HG03354 (cell line): Measurements from ENCODE around the gene ADCY3.

Experiments
- ATAC-seq: cut with Tn5 transposase; IDR thresholded peaks from one replicate; pipeline ENCODE4 v1.9.1; 2021; ENCODE audit warnings: mild to moderate bottlenecking; ENCODE audit not compliant: unreplicated experiment, poor library complexity, severe bottlenecking

Gene ADCY3

DNA sequence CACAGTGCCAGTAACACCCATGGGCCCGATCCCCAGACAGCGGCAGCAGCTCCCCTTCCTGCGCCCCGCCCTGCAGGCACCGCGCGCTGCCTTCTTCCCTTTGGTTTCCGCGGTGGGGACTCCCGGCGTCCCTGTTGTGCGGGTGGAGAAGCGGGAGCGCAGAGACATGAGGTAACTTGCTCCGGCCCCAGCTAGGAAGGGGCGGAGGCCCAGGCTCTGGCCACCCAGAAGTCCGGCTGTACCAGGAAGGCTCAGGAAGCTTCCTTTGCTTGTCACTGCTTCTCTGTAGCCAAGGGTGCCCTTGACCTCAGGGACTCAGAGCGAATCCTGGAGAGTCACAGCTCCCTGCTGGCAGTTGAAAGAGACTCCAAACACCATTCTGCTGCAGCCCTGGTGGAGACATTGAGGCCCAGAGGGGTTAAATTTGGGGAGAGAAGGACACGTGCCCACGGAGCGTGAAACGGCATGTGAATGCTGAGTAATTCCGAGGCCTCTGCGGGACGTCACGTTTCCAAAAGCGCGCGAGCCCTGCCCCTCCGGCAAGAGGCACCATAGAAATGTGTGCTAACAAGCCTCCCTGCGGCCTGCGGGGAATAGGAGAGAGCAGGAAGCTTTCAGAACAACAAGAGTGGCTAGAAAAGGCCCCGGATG lies 6.7 kb upstream of the ADCY3 start:
- ATAC-seq: no peak

DNA sequence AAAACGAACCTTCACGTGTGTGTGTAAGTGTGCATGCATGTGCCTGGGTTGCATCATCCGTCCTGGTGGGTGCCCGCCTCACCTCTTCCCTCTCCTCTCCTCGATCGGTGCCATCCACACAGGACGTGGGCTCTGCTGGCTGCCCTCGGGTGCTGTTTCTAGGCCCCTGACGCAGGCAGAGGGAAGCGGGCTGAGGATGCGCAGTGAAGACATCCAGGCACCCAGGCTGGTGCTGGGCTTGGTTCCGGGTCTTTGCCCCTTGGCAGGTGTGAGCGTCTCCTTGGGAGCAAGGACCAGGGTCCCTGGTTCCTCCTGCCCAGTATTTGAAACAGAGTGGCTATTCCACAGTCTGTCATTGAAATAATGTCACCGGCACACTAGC lies 6.2 kb upstream of the ADCY3 start:
- no peak for ATAC-seq

DNA sequence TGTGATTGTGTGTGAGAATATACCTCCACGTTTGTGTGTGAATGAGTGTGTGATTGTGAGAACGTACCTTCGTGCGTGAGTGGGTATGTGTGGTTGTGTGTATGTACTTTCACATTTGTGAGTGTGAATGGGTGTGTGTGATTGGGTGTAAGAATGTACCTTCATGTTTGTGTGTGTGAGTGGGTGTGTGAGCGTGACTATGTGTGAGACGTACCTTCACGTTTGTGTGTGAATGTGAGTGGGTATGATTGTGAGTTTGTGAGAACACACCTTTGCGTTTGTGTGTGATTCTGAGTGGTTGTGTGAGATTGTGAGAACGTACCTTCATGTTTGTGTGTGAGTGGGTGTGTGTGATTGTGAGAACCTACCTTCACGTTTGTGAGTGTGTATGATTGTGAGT lies 5.8 kb upstream of the ADCY3 start:
- ATAC-seq: no peak

DNA sequence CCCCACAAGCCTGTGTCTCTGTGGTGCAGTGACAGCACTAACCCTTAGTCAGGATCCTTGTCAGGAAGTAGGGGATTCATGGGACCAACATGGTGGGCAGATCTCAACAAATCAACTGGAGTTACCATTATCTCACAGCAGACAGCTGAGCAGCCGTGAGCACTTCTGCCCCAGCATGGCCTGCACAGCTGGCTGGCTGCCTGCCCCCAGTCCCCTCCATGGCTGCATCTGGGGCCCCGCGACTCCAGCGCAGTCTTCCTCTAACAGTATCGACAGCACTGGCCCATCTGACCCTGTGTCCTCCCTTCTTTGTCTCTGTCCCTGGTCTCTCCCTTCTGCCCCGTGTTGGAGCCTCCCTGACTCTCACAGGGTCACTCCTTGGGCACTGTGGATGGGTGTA lies 4.7 kb upstream of the ADCY3 start:
- ATAC-seq: no peak

DNA sequence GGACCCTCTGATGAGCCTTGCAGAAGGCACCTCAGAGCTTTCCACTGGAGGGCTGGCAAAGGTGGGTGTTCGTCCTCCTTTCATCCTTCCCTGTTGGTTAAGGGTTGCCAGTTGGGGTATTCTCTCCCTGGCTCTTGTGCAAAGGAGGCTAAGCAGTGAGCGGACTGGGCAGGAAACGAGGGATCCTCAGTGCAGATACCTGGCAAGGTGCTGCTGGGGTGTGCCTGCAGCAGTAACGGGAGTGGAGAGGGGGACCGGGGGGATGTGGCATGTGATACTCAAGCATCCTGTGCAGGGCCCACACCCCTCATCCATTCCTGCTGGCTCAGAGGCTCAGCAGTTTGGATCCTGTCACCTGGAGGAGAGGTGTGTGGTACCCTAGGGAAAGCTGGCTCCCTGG lies 4.2 kb upstream of the ADCY3 start:
- ATAC-seq: no peak

DNA sequence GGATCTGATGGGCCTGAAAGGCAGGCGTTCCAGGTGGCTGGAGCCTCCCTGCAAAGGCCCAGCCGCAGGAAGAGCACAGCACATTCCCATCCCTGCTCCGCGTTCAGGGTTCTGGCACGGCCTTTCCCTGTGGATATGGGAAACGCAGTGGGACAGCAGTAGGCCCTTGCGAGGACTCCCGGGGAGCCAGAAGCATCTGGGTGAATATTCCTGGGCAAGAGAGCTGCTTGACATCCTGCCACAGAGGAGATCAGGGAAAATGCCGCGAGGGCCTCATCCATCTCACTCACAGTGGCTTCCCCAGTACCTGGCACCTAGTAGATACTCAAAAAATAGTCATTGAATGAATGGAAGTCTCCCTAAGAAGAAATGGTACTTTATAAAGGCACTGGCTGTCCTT lies 3.1 kb upstream of the ADCY3 start:
- no peak for ATAC-seq

DNA sequence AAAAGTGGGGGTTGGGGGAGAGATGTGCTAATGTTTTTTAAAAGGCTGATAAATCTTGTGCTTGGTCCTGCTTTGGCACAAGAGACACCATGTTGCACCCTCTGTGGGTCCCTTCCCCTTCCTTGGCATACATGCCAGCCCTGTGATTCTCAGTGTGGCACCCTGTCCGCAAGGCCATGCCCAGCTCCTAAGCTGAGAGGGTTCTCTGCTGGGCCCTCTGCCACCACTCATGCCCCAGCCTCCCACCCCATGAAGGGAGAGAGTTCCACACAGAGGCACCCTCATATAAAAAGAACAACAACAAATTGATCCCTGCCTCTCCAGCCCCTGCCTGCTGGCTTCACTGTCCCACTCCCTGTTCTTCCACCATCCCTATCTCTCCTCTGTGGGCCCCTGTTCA lies 2.5 kb upstream of the ADCY3 start:
- ATAC-seq: no peak

DNA sequence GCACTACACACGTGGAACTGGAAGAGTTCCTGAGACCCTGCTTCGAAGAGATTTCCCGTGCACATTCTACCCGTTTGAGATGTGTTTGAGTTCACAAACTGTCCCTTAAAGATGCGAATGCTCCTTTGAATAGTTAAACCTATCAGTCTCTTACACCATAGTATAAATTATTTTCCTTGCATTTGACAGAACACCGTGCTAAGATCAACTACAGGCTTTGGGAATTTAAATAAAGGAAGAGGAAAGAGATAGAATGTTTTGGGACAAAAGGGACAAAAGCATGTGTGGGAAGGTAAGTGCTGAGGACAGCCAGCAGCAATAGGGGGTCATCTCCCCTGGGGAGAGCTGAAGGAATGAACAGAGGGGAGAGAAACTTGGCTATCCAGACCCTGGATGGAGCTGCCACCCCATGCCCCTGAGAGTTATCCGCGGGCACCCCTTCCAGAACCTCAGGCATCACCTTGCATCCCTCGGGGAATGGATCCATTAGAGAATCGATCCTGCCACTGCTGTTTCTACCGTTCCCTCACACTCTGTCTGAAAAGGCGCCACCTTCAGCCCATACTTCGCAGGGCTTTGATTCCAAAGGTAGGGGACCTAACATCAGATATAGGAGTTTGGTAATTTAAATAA lies 888 bp upstream of the ADCY3 start:
- ATAC-seq: no peak

DNA sequence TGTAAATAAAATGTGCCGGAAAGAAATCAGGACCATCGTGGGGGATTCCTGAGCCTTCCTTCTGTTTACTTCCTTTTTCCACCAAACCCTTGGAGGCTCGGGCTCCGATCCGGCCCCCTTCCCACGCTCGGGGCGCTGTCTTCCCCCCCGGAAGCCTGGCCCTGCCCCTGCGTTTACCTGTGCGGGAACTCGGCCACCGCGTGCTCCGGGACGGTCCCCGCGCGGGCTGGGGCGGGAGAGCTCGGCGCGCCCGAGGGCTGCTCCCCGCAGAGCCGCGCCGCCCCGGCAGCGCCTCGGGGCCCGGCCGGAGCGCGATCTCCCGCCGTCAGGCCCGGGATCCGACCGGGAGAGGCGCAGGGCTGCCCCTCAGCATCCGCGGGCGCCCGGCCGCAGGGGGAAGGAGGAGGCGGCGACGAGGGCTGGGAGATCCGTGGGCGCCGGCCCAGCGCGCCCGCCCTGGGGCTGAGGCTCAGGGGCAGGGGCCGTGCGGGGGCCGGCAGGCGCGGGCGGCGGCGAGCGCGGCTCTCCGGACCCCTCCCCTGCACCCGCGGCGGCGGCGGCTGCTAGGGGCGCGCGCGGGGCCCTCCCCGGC lies 435 bp downstream of the ADCY3 start:
- peak; percentile 31 for ATAC-seq

DNA sequence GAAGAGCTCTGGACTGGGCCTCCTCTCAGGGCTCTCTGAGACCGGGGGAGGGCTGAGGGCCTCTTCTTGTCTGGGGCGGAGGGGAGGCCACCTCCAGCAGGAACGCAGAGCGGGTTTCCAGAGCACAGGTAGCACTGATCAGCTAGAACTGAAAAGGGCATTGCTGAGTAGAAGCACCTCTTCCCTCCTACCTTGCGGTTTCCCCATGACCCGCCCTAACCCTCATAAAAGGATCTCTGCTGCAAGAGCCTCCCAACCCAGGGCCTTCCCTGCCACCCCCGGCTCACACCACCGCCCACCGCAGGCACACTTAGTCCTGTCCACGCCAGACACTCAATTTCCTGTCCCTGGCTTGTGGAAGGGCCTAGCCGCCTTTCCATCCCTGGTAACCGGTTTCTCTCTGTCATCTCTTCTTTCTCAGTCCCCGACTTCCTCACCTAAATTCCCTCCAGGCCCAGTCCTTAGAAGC lies 966 bp downstream of the ADCY3 start:
- peak; percentile 23 for ATAC-seq

DNA sequence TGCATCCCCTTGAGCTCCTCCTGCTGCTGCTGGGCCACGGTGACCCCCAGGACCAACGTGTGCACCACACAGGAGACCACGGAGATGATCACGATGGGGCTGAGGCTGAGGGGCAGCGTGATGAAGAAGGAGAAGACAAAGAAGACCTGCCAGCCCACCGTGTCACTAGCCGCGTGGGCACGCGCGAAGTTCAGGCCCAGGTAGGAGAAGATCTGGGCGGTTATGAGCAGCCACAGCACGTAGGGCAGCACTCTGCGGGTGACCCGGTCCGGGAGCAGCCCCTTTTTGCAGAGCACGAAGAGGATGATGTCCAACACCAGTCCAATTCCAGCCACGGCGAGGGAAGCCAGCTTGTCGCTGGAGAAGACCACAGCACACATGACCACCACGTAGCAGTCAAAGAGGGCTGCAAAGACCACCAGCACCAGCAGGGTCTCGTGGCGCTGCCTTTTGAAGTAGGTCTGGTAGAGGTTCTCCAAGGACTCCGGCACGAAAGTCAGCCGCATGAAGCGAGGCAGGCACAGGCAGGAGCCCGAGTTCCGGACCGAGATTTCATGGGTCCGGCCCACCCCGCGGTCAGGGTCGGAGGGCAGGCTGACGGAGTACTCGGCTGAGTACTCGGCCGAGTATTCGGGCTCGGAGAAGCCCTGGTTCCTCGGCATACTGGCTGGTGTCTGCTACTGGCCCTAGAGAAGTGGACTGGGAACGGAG lies 1.6 kb downstream of the ADCY3 start:
- no peak for ATAC-seq

DNA sequence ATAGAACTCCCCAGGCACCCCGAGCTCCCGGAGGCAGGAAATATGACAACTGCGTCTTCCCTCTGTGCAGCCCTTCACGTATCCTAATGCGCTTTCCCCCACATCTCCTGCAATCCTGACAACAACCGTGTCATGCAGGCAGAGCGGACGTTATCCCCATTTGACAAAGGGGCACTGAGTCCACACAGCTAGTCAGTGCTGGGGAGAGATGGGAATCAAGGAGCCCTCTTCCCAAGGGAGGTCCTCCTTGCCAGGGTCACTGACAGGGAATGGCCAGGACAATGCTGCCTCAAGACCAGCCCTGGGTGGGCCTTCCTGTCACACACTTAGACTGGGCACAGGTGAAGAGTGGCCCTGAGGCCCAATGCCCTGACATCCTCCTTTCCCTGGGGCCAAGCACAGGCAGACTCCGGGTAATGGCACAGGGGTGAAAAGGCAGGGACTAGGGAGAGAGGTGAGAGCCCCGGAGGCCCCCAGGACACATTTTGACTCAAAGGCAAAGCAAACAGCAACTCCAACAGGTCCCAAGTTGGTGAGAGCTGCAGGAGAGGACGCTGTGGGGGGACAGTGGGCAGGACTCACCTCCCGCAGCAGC lies 2.2 kb downstream of the ADCY3 start:
- ATAC-seq: no peak

DNA sequence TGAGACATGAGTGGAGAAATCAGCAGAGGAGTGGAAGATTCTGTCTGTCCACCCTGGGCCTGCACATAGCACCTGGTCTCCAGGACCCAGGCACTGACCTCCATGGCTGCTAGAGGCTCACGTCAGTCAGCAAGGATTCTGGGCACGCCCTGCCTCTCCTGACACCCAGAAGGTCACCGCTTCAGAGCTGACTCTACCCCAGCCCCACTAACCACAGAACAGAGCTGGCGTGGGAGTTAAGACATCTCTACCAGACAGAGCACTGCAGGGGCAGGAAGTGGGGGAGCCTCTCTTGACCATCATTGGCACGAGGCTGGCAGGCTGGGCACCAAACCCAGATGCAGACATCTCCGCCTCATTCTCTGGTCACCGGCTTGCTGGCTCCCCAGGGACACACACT lies 3.0 kb downstream of the ADCY3 start:
- ATAC-seq: no peak

DNA sequence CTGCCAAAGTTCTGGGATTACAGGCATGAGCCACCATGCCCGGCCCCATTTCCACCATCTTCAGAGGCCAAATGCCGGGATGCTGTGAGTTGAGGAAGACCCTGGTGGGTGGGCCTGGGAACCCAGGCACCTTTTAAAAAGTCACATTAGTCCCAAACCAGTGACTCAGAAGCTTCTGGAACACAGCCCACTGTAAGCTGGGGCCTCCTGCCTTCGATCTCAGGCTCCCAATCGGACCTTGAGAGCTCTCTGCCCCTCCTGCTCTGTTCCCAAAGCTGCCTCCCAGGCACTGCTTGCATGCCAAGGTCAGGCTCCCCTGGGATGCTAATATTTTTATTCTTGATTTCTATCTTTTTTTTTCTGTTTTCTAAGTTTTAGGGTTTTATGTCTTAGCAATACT lies 4.2 kb downstream of the ADCY3 start:
- no peak for ATAC-seq

DNA sequence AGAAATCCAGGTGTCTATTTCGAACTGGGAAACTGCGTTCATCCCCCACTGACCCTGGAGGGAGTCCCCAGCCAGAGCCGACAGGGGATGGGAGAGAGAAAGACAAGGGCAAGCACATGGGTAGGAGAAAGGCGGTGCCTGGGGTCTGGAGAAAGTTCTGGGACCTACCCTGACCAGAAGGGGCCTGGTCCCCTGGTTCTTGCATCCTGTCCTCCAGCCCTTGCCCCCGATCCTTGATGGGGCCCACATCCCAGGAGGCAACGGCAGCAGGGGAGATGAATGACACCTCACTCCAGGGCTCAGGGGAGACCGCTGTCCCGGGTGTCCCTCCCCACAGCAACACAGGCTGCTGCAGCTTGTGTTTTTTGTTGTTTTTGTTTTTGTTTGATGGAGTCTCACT lies 4.9 kb downstream of the ADCY3 start:
- ATAC-seq: no peak

DNA sequence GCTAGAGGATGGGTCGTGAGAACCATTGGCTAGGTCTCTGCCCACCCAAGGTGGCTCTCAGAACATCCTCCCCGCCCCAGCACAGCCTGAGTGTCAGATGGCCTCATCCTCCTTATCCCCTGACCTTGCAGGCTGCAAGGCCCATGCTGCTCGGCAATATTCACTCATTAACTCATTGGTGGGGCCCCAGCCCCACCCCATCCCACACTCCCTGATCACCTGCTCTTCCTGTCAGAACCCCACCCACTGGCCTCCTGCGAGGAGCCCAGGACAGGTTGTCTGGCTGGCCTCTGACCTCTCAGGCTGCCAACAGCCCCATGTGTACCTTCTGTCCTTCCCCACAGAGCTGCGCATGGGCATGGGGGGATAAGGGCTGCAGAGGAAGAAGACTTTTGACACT lies 5.3 kb downstream of the ADCY3 start:
- ATAC-seq: no peak

DNA sequence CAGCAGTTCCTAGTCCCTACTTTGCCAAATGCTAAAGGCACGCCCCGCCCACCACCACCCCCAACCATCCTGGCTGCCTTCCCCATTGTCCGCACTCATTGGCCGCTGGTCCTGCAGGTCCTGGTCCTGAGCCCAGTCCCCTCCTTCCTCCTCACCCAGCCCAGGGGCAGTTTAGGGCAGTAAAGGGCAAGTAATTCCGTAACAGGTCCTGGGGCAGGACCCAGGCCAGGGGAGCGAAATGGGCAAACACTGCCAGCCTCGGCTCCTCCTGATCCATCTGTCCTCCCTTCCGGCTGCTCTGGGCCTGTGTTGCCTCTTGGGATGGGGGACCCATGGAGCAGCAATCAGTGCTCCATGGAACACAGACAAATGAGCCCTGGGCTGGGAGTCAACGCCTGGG lies 6.1 kb downstream of the ADCY3 start:
- no peak for ATAC-seq

DNA sequence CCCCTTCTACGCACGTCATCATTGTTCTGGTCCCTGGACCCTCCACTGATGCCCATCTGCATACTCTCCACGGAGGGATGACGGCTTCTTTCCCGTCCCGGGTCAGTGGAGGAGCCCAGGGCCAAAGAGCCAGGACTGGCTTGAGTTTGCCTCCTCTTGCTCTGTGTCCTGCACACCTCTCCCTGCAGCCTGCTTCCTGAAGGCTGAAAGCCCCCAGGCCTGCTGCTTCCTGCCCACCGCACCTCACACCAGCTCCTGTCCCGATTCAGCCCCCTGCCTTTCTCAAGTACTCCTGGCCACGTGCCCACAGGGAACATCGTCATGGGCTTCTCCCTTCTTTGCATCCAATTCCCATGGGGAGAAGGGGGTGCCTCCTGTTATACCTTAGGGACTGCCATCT lies 7.1 kb downstream of the ADCY3 start:
- no peak for ATAC-seq

DNA sequence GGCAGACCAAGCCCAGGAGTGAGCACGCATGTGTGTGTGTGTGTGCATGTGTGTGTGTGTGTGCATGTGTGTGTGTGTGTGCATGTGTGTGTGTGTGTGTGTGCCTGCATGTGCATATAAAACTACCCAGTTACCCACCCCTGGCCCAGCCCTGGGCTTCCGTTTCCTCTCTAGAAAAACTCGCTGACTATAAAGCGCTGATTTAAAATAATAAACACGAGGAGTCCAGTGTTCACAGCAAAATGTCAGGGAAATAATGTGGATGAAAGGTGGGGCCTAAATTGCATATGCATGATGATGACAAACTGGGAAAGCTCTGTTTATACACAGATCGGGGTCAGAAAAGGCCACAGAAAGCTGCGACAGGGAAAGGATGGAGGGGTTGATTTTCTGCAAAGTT lies 7.5 kb downstream of the ADCY3 start:
- no peak for ATAC-seq

DNA sequence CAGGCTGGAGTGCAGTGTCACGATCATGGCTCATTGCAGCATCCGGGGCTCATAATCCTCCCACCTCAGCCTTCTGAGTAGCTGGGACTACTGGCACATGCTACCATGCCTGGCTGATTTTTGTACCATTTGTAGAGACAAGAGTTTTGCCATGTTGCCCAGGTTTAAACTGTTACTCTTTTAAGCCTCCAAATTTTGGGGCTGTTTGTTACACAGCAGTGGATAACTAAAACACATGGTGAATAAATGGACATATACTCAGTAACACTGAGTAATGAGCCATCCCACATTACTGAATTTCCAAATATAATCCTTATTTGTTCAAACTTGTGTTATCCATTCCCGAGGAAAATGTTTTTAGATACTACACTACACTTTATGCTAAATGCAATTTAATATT lies 9.8 kb downstream of the ADCY3 start:
- no peak for ATAC-seq
